IMR-90 (cell line): ENCODE data around the gene CDIP1. TPM values are rescaled to one million over a fixed set of nuclear protein-coding genes. Genes with fewer than 3 reads are reported as not detected.

Experiments
- ATAC-seq: fragments of 200-7000 bp; cut with Tn5 transposase; 2 replicates; pipeline ENCODE4 v1.9.1; 2020; ENCODE audit warnings: low read depth, mild to moderate bottlenecking, moderate library complexity
- BruUV-seq: library from RNA; stranded (reverse); fragments of 400-500 nt; replicated peaks from 2 replicates; lab custom pipeline; 2021; lab: Mats Ljungman, UMichigan
- CTCF ChIA-PET: fragments of 300-600 bp; formaldehyde crosslinking; extraction: SDS; loops from one replicate; lab custom pipeline; 2021; ENCODE audit warnings: antibody characterized with exemption; lab: Yijun Ruan, JAX
- POLR2A ChIA-PET: fragments of 300-600 bp; sonication (Branson Sonifier 250); formaldehyde crosslinking; loops from one replicate; lab custom pipeline; 2022; ENCODE audit warnings: antibody characterized with exemption; ENCODE audit not compliant: unreplicated experiment; lab: Charles Lee
- DNase-seq: peaks from one replicate; pipeline ENCODE4 v3.0.0; 2013
- H2AFZ ChIP-seq: replicated peaks from 2 replicates; pipeline ENCODE3; 2013; ENCODE audit warnings: low read length, mild to moderate bottlenecking; ENCODE audit not compliant: poor library complexity
- H2AK5ac ChIP-seq: 2 replicates; pipeline ENCODE4 v1.6.1; 2013; ENCODE audit warnings: low read depth, low read length, inconsistent platforms
- H2AK9ac ChIP-seq: replicated peaks from 2 replicates; pipeline ENCODE3; 2013; ENCODE audit warnings: mild to moderate bottlenecking, low read depth, low read length, moderate library complexity; ENCODE audit not compliant: poor library complexity
- H2BK120ac ChIP-seq: 2 replicates; pipeline ENCODE4 v1.6.1; 2013; ENCODE audit warnings: low read depth, low read length, inconsistent platforms
- H2BK15ac ChIP-seq: 3 replicates; pipeline ENCODE4 v1.6.1; 2013; ENCODE audit warnings: low read depth, low read length, inconsistent platforms
- H2BK20ac ChIP-seq: 2 replicates; pipeline ENCODE4 v1.6.1; 2013; ENCODE audit warnings: low read depth, mild to moderate bottlenecking, inconsistent platforms, low read length, moderate library complexity
- H2BK5ac ChIP-seq: 2 replicates; pipeline ENCODE4 v1.6.1; 2013; ENCODE audit warnings: mild to moderate bottlenecking, low read depth, low read length, inconsistent platforms; ENCODE audit not compliant: poor library complexity, severe bottlenecking
- H3K14ac ChIP-seq: replicated peaks from 2 replicates; pipeline ENCODE4 v1.6.1; 2013; ENCODE audit warnings: low read depth, low read length, inconsistent platforms
- H3K18ac ChIP-seq: 2 replicates; pipeline ENCODE4 v1.6.1; 2013; ENCODE audit warnings: low read depth, low read length, control low read depth
- H3K23ac ChIP-seq: 2 replicates; pipeline ENCODE4 v1.6.1; 2013; ENCODE audit warnings: low read depth, low read length, inconsistent platforms
- H3K27ac ChIP-seq: 2 replicates; pipeline ENCODE4 v1.5.1; 2013; ENCODE audit warnings: mild to moderate bottlenecking, control low read depth, low read length; ENCODE audit not compliant: insufficient read depth
- H3K27me3 ChIP-seq: 2 replicates; pipeline ENCODE4 v1.6.1; 2013; ENCODE audit warnings: low read length; ENCODE audit not compliant: control insufficient read depth, insufficient read depth
- H3K36me3 ChIP-seq: 2 replicates; pipeline ENCODE4 v1.6.1; 2013; ENCODE audit warnings: low read length, mixed read lengths; ENCODE audit not compliant: control insufficient read depth, insufficient read depth
- H3K4ac ChIP-seq: 2 replicates; pipeline ENCODE4 v1.6.1; 2013; ENCODE audit warnings: low read depth, low read length, inconsistent platforms
- H3K4me1 ChIP-seq: 2 replicates; pipeline ENCODE4 v1.6.1; 2013; ENCODE audit warnings: low read length, mixed read lengths; ENCODE audit not compliant: control insufficient read depth, insufficient read depth
- H3K4me2 ChIP-seq: 2 replicates; pipeline ENCODE4 v1.6.1; 2013; ENCODE audit warnings: low read depth, mild to moderate bottlenecking, control low read depth, low read length, moderate library complexity
- H3K4me3 ChIP-seq: 2 replicates; pipeline ENCODE4 v1.5.1; 2013; ENCODE audit warnings: low read depth, mild to moderate bottlenecking, control low read depth, low read length, moderate library complexity; ENCODE audit not compliant: insufficient read depth
- H3K56ac ChIP-seq: 2 replicates; pipeline ENCODE4 v1.6.1; 2013; ENCODE audit warnings: low read length, inconsistent platforms; ENCODE audit not compliant: insufficient read depth; ENCODE audit errors: extremely low read depth
- H3K79me1 ChIP-seq, 2 experiments: 2 replicates each; pipeline ENCODE4 v1.6.1; 2013; ENCODE audit warnings: low read length in 2 of 2, inconsistent platforms in 1 of 2, low read depth in 1 of 2
- H3K9ac ChIP-seq: 2 replicates; pipeline ENCODE4 v1.6.1; 2013; ENCODE audit warnings: low read depth, low read length, control low read depth
- H3K9me1 ChIP-seq: 2 replicates; pipeline ENCODE4 v1.6.1; 2013; ENCODE audit warnings: low read length, inconsistent platforms; ENCODE audit not compliant: insufficient read depth
- H3K9me3 ChIP-seq: 2 replicates; pipeline ENCODE4 v1.6.1; 2013; ENCODE audit warnings: low read length; ENCODE audit not compliant: control insufficient read depth, insufficient read depth
- H4K20me1 ChIP-seq: 2 replicates; pipeline ENCODE4 v1.6.1; 2013; ENCODE audit warnings: low read length, inconsistent platforms; ENCODE audit not compliant: insufficient read depth
- H4K5ac ChIP-seq: 2 replicates; pipeline ENCODE4 v1.6.1; 2013; ENCODE audit warnings: mild to moderate bottlenecking, low read depth, low read length, control low read depth
- H4K8ac ChIP-seq, 2 experiments: 2 replicates each; pipeline ENCODE4 v1.6.1; 2013; ENCODE audit warnings: low read depth in 2 of 2, low read length in 2 of 2, control low read depth in 1 of 2, inconsistent platforms in 1 of 2
- H4K91ac ChIP-seq: 2 replicates; pipeline ENCODE4 v1.6.1; 2013; ENCODE audit warnings: low read depth, low read length, inconsistent platforms; ENCODE audit not compliant: insufficient read depth
- BHLHE40 ChIP-seq: fragments of 150-350 bp; IDR thresholded peaks from 2 replicates; pipeline ENCODE4 v1.6.1; 2016; ENCODE audit warnings: mild to moderate bottlenecking, low read depth, low read length
- CEBPB ChIP-seq: IDR thresholded peaks from 2 replicates; pipeline ENCODE4 v1.6.1; 2012; ENCODE audit warnings: low read depth, low read length, improper control_type of control experiment
- CHD1 ChIP-seq: IDR thresholded peaks from 2 replicates; pipeline ENCODE4 v1.6.1; 2012; ENCODE audit warnings: low read depth, low read length, improper control_type of control experiment
- FOS ChIP-seq: fragments of 150-350 bp; IDR thresholded peaks from 2 replicates; pipeline ENCODE4 v1.6.1; 2016; ENCODE audit warnings: low read depth, low read length
- MAFK ChIP-seq: IDR thresholded peaks from 2 replicates; pipeline ENCODE4 v1.6.1; 2012; ENCODE audit warnings: low read depth, low read length, improper control_type of control experiment
- MAZ ChIP-seq: IDR thresholded peaks from 2 replicates; pipeline ENCODE4 v1.6.1; 2012; ENCODE audit warnings: low read depth, mild to moderate bottlenecking, low read length, improper control_type of control experiment, moderate library complexity, borderline replicate concordance
- MXI1 ChIP-seq: IDR thresholded peaks from 2 replicates; pipeline ENCODE4 v1.6.1; 2012; ENCODE audit warnings: low read depth, mild to moderate bottlenecking, low read length, moderate library complexity, borderline replicate concordance
- NFE2L2 ChIP-seq: fragments of 150-350 bp; IDR thresholded peaks from 2 replicates; pipeline ENCODE4 v1.6.1; 2016; ENCODE audit warnings: low read depth, mild to moderate bottlenecking, low read length
- POLR2A ChIP-seq: IDR thresholded peaks from 2 replicates; pipeline ENCODE4 v1.6.1; 2012; ENCODE audit warnings: mild to moderate bottlenecking, low read depth, low read length
- RAD21 ChIP-seq: IDR thresholded peaks from 2 replicates; pipeline ENCODE4 v1.6.1; 2012; ENCODE audit warnings: low read length, improper control_type of control experiment
- RCOR1 ChIP-seq: IDR thresholded peaks from 2 replicates; pipeline ENCODE4 v1.6.1; 2012; ENCODE audit warnings: mild to moderate bottlenecking, low read length, improper control_type of control experiment; ENCODE audit not compliant: insufficient replicate concordance
- RFX5 ChIP-seq: IDR thresholded peaks from 2 replicates; pipeline ENCODE4 v1.8.0; 2012; ENCODE audit warnings: low read depth, mild to moderate bottlenecking, low read length, moderate library complexity
- SMC3 ChIP-seq: fragments of 150-350 bp; IDR thresholded peaks from 2 replicates; pipeline ENCODE4 v1.6.1; 2016; ENCODE audit warnings: low read depth, mild to moderate bottlenecking, antibody characterized with exemption, low read length, moderate library complexity
- WGBS, 2 experiments: methylation state at CpG; one replicate each; pipeline versions ENCODE4 v1.1.5 to v1.1.7; 2013; ENCODE audit warnings: missing lambda C conversion rate in 2 of 2; ENCODE audit not compliant: insufficient read length in 1 of 2; ENCODE audit errors: extremely low coverage in 2 of 2; 5-methylcytosine and 5-hydroxymethylcytosine counted together
- dilution Hi-C: fragments of 300-500 bp; cut with HindIII; formaldehyde crosslinking; loops from one replicate; pipeline ENCODE4 v1.14.3; 2018; ENCODE audit warnings: low sequenced_read_pairs; ENCODE audit not compliant: unreplicated experiment
- in situ Hi-C: fragments of 300-500 bp; cut with MboI; formaldehyde crosslinking; loops from 3 replicates; pipeline ENCODE4 v1.14.3; 2019; ENCODE audit warnings: low sequenced_read_pairs, inconsistent platforms, mixed read lengths
- intact Hi-C: fragments of 100-400 bp; cut with micrococcal nuclease; formaldehyde crosslinking; loops from 2 replicates; pipeline ENCODE4 v1.10.0; 2022
- polyA plus RNA-seq, 3 experiments: library from polyadenylated mRNA; depleted of rRNA; stranded (reverse); fragments of >200 nt; gene quantifications; 2 replicates each; pipeline ENCODE4 v1.2.3, GENCODE V29; 2012; ENCODE audit warnings: low replicate concordance in 1 of 3
- total RNA-seq: library from RNA; depleted of rRNA; stranded (reverse); fragments of >200 nt; gene quantifications from 2 replicates; pipeline ENCODE4 v1.2.3, GENCODE V29; 2012
- TF ChIP-seq, protein P1 (sequence below): fragments of 150-350 bp; IDR thresholded peaks from 2 replicates; pipeline ENCODE4 v1.6.1; 2017; ENCODE audit warnings: mild to moderate bottlenecking, antibody characterized with exemption, low read length, low read depth
- TF ChIP-seq, protein P2 (sequence below): fragments of 150-350 bp; IDR thresholded peaks from 2 replicates; pipeline ENCODE4 v1.6.1; 2016; ENCODE audit warnings: low read depth, mild to moderate bottlenecking, low read length, moderate library complexity, borderline replicate concordance

CDIP1 gene
- total and polyA plus RNA-seq, 2 of the 4 experiments (the other 2 are of a cell fraction) = 4.8 to 14.6 TPM

DNA sequence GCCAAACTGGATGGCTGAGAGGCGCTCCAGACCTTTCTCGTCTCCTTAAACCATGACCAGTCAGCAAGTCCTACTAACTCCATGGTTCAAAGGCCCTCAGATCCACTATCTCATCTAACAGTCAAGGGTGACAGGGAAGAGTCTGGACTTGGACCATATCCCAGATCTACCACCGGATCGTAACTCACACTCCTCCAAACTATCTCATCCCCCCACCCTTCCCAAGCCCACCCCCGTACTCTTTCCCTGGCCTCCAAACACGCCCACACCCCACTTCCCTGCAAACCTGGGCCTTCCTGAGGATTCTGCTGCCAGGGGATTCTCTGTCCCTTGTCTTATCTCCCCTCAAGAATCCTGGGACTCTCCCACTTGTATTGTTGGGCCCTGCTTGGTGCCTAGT, 5.1 kb downstream of the CDIP1 start:
- Histone ChIP-seq H2BK5ac (no peak overlapping the region), H2AFZ (no peak overlapping the region), H4K8ac (no peak overlapping the region), H4K5ac (no peak overlapping the region), H2BK20ac (no peak overlapping the region), H2AK9ac (no peak overlapping the region), H4K20me1 (peaks cover 11% of the 10 kb centered on the region; the same call in 1 of the 2 replicates), H3K18ac (no peak overlapping the region), H3K4me1 (peaks cover 15% of the 10 kb centered on the region), H2BK15ac (no peak overlapping the region), H3K9ac (no peak overlapping the region), H3K4me3 (no peak overlapping the region), H3K36me3 (no peaks in the 10 kb centered on the region; the same call in 1 of the 2 replicates), H3K27ac (no peak overlapping the region), H2AK5ac (no peak overlapping the region), H3K4me2 (no peak overlapping the region), H3K14ac (no peak overlapping the region), H3K9me1 (peaks cover 13% of the 10 kb centered on the region), H3K27me3 (no peaks in the 10 kb centered on the region; the same call in 1 of the 2 replicates), H2BK120ac (no peak overlapping the region), H3K79me1 (peaks cover 4 to 47% of the 10 kb centered on the region in 2 experiments; a peak in 3 of 4 replicates), H3K23ac (no peak overlapping the region), H4K91ac (no peak overlapping the region), H3K56ac (no peak overlapping the region), H3K4ac (no peak overlapping the region), H3K9me3 (no peaks in the 10 kb centered on the region)
- dilution Hi-C loops = no loop called here
- ChIA-PET POLR2A (no interaction called here), CTCF (no interaction called here)
- 55% methylated on average over 4 of the region's 6 CpGs; no CpG with 5 or more reads in 1 of the 2 experiments for WGBS, 2 experiments
- ATAC-seq (no peak), DNase-seq (no peak)
- in situ Hi-C loops = no loop called here
- intact Hi-C loops = no loop called here
- TF ChIP-seq, protein P1, sequence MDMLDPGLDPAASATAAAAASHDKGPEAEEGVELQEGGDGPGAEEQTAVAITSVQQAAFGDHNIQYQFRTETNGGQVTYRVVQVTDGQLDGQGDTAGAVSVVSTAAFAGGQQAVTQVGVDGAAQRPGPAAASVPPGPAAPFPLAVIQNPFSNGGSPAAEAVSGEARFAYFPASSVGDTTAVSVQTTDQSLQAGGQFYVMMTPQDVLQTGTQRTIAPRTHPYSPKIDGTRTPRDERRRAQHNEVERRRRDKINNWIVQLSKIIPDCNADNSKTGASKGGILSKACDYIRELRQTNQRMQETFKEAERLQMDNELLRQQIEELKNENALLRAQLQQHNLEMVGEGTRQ = no peak
- TF ChIP-seq RFX5 = no peak
- no peak for TF ChIP-seq MXI1
- no peak for TF ChIP-seq NFE2L2
- no peak for TF ChIP-seq SMC3
- no peak for TF ChIP-seq POLR2A
- TF ChIP-seq RAD21 = no peak
- no peak for TF ChIP-seq CEBPB
- TF ChIP-seq CHD1 = no peak
- TF ChIP-seq RCOR1 = no peak
- TF ChIP-seq MAFK = no peak
- no peak for TF ChIP-seq BHLHE40
- TF ChIP-seq, protein P2, sequence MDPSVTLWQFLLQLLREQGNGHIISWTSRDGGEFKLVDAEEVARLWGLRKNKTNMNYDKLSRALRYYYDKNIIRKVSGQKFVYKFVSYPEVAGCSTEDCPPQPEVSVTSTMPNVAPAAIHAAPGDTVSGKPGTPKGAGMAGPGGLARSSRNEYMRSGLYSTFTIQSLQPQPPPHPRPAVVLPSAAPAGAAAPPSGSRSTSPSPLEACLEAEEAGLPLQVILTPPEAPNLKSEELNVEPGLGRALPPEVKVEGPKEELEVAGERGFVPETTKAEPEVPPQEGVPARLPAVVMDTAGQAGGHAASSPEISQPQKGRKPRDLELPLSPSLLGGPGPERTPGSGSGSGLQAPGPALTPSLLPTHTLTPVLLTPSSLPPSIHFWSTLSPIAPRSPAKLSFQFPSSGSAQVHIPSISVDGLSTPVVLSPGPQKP = no peak
- no peak for TF ChIP-seq FOS
- TF ChIP-seq MAZ = no peak
- no TSS peak for BruUV-seq
